ENCODE measurements around the gene CLDN5.
"Not testable (repeated sequence)": the region's sequence is repeated elsewhere in the genome, so short reads cannot be mapped to it uniquely, and the experiment has no call there.

CLDN5 gene, protein sequence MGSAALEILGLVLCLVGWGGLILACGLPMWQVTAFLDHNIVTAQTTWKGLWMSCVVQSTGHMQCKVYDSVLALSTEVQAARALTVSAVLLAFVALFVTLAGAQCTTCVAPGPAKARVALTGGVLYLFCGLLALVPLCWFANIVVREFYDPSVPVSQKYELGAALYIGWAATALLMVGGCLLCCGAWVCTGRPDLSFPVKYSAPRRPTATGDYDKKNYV

DNA sequence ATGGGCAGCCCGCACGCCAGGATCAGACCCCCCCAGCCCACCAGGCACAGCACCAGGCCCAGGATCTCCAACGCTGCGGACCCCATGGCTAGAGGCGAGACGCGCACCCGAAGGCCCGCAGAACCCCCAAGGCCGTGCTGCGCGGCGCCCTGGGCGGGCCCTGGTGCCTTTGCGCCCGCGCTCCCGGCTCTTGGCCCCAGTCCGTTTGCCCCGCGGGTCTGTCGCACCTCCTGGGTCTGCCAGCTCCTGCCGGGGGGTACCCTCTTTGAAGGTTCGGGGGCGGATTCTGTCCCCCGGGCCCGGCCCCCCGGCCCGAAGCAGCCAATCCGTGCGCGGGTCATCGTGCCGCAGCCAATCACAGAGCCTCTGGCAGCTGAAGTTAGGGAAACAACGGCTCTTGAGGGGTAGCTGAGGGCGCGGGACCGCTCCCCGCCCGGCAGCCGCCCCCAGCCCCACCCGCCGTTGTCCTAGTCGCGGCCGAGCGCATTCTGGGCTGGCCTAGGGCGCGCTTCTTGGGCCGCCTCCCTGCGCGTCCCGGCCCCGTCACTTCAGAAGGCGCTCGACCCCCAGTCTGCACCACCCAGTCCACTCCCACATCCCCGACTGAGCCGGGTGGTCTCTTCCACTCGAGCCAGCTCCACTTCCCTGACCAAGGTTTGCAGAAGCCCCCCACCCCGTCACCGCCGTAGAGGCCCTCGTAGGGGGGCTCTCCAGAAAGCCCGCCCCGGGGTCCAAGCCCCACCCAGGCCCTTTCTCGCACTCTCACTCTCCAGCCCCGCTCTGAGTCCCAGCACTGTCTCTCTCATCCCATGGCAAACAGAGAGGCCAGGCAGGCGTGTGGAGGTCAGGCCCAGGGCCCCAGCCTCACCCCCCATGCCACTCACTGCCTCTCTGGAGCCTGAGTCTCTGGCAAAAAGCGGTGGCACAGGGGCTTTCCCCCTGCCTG is at the start of gene CLDN5:
Gene CLDN5, minus strand, starts transcription at position 241 of the 946 bp plus-strand sequence. Its CDS starts 155 bp downstream, at position 86.
- DNase-seq, result peak; percentile 85

DNA sequence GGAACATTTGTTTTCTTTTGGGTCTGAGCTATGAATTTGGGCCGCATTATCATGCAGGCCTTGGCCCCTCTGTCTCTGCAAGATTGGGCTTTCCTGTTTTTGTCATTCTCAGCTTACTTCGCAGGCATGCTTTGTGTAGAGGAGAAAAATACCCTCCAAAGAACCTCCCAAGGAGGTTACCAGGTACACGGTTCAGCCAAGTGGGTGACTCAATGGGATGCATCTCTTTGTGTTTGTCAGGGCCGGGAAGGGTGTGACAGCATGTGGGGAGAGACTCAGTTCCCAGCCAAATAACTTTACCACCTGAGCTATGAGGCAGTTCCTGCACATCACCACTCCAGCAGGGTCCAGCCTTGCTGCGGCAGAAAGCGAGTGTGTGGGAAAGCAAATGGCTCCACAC is 47.8 kb upstream of the CLDN5 start:
- no peak for DNase-seq

DNA sequence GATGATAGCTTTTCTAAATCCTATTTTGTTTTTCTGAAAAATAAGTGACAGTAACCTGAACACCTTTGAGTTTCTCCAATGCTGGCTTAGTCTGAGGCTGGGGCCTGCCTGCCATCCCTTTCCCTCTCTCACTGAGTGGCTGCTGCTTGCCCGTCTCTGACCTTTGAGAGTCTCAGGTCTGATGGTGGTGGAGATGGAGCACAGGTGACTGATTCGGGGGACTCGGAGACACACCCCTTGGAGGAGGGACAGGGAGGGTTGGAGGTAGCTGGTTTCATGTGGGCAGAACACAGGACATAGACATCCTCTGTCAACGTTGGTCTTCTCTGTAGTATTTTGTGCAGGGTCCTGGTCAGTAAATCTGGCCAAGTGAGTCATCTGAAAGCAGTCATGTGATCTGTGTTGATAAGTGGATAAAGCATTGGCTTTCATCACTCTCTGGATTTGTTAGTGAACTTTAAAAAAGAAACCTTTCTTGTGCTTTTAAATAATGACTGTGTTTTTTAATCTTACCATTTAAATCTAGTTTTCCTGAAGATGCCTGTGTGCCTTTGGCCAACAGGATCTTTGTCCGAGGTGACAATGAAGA is 47.1 kb upstream of the CLDN5 start:
- no peak for DNase-seq

DNA sequence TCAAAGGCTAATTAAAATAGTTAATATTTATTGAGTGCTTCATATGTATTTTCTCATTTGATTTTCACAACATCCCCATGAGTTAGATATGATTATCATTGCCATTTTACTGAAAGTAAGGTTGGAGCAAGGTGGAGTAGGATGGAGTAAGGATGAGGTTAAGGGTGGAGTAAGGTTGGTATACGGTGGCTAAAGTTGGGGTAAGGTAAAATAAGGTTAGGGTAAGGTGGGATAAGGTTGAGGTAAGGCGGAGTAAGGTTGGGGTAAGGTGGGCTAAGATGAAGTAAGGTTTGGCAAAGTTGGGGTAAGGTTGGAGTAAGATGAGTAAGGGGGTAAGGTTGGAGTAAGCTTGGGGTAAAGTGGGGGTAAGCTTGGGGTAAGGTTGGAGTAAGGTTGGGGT is 45.8 kb upstream of the CLDN5 start:
- no peak for DNase-seq

DNA sequence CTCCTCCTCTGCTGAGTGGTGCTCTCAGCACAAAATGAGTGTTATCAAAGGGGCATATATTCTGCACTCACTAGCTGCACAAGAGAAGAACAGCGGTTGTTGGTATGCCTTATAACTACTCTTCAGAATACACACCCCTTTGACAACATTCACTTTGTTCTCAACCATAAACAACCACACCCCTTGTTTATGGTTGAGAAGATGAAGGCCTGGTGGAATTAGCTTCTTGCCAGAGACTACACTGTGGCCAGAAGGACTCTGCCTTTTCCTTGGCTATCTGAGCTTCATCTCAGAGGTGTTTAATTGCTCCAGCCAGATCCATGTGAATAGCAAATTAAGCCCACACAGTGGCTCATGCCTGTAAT is 45.0 kb upstream of the CLDN5 start:
- DNase-seq, result no peak

DNA sequence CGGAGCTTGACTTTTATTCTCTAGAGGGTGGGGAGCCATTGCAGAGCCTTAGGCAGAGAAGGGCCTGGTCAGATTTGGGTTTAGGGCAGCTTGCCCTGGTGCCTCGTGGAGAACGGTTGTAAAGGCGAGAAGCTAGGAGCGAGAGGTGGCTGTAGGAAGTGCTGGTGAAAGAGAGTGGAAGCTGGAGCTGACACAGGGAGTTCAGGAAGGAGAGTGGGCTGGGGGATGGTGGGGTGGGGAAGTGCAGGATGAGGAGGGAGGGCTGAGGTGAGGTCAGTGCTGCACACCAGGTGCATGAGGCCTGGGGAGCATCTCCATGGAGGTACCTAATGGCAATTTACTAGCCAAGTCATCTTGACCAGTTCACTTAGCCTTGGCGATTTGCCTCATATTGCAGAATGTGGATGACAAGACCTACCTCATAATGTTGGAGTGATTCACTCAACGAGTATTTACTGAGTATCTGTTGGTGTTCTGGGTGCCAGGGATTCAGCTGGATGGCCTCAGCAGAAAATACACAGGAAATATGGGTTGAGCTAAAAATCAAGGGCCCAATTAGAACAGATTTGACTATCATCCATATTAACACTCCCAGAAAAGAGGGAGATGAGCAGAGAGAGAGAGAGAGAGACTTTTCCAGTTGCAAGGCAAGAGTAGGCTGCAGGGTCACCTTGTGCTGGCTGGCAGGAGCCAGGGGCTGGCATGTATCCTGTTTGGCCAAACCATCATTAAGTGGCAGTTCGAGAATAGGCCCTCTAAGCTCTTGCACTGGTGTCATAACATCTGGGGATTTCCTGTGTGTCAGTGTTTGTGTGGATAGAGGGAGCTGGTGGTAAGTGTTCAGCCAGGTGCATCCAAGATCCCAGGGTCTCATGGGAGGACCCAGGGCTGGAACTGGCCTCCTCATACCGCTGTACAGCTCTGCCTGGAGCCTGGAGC is 44.4 kb upstream of the CLDN5 start:
- DNase-seq, result no peak

DNA sequence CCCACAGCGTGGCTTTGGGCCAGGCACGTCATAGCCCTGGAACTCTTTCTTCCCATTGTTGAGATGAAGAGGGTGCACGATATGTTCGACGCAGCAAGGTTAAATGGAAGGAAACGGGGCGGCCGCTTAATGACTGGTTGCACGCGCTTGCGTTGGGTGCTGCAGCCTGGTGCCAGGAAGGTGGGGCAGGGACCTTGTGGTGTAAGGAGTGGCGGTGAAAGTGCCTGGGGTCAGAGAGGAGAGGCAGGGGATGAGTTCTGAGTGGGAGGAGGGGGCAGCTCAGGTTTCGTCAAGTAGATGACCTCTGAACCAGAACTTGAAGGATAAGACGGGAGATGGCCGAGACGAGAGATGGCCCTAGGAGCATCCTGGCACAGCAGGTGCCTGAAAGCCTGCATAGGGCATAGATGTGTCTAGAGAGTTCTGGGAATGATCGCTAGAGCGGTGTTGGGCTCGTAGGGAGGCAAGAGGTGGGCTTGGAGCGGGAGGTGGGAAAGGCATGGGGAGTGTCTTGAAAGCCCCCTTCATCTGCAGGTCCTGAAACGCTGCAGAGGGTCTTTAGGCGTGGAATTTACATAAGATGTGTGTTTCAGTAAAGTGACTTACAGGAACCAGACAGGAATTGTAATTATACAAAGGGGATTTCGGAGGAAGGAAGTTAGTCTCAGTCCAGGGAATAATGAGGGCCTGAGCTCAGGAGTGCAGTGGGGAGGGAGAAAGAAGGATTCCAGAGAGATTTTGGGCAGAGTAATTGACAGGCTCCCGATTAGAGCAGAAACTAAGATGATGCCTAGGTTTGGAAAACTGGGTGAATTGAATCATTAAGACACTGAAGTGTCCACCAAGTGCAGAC is 43.2 kb upstream of the CLDN5 start:
- no peak for DNase-seq

DNA sequence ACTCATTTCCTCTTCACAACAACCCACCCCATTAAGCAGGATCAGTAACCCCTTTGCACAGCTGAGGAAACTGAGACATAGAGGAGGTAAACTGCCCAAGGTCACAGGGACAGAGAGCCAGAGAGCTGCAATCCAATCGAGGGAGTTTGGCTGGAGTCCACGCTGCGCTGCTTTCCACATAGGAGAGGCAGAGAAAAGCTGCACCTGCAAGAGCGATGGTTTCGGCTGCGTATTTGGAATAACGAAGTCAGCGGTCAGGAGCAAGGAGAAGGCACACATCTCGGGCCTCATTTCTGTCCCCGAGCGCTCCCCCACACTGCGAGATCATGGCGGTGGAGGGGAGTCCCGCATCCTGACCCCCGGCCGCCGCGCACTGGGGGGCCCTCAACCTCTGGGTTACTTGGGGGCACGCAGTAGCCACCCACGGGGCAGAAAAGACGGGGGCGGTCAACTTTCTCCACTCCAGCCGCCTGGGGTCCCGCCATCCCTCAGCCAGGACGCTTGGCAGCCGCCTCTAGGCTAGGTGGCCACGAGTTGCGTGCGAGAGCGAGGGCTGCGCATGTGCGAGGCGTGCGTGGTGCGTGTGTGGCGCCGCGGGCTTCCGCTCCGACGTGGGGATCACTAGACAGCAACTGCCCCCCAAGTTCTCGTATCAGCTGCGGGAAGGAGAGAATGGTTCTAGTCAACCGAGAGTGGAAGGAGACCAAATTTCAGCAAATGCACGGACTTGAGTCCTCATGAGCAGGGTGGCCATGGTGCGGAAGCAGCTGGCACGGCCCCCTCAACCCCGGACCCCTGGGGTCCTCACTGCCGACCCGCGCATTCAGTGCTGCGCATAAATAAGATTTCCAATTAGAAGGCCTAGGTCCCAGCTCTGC is 42.3 kb upstream of the CLDN5 start:
- DNase-seq, result no peak

DNA sequence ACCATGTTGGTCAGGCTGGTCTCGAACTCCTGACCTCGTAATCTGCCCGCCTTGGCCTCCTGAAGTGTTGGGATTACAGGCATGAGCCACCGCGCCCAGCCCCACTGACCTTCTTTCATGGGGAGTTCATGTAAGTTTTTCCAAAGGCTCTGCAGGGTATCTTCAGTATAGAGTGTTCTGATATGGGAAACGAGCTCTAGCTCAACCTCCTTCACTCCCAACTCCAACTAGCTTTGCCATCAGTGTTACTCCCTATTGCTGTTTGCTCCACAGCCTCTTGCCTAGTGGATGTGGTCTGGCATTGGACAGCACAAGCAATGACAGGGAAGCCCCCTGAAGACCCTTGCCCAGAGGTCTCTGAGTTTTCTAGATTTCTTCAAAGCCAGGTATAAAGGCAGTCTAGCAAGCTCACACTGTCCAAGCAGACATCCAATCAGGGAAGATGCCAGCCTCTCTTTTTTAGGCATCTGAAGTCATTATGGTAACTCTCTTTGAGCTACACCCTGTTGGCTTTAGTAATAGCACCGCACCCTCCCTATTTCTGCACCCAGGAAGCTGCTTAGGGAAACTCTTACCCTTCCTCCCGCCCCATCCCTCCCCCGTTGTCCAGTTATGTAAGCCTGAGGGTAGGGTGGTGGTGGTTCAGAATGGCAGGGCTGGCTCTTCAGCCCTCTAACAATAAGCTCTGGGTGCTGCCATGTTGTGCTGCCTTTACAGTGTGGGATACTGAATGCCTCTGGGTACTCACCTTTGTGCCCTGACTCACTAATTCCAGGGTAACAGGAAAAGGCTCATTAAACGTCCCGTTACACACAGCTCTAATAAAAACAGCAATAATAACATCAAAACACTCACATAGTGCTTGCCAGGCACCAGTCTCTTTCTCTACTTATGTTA is 41.4 kb upstream of the CLDN5 start:
- no peak for DNase-seq

DNA sequence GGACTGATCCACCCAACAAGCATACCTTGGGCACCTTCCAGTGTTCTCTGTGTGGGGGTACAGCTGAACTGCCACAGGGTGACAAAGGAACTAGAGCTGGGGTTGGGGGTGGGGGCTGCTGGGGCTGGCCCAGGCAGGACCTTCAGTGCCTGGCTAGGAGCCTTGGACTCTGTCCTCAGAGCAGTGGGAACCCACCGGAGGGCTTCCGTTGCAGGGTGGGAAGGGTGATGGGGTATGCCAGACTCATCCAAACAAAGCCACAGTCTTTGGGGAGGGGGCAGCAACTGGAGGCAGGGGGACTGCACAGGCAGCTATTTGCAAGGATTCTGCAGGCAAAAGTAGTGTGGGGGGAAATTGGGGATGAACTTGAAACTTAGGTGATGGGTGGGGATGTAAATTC is 35.7 kb upstream of the CLDN5 start:
- no peak for DNase-seq

DNA sequence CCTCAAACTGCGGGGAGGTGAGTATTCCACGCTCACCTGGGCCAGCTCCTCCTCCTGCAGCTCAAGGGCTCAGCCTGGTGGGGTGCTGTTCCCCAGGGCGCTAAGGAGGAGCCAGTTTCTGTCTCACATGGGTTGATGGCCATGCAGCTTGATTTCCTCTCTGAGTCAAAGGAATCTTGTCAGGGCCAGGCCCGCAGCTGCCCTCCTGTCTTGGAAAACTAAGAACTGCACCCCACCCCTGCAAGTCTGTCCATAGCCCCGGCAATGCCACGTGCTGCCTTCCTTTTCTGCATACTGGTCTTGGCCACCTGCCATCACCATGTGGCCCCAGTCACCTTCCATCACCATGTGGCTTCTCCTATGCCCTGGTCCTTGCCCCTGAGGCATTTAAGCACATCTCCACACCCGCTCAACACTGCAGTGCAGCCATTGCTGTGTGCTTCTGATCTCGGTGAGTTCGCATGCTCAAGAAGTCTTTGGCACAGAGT is 35.2 kb upstream of the CLDN5 start:
- DNase-seq, result no peak

DNA sequence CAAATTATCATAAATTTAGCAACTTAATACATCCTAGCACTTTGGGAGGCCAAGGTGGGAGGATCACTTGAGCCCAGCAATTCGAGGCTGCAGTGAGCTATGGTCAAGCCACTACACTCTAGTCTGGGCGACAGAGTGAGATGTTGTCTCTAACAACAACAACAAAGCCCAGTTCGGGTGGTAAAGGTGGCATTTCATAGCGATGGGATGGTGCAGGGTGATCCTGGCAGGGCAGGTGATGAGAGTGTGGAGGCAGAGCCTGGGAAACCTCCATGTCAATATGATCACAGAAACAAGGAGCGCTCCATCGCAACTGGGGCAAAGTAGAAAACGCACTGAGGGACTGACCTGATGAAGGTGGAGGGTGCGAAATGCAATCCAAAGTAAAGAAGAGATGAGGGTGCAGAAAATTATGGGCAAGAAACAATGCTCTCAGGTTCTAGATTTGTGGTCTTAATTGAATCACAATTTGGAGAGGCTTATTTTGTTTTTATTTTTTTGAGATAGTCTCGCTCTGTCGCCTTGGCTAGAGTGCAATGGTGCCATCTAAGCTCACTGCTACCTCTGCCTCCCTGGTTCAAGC is 32.8 kb upstream of the CLDN5 start:
- DNase-seq, result no peak

DNA sequence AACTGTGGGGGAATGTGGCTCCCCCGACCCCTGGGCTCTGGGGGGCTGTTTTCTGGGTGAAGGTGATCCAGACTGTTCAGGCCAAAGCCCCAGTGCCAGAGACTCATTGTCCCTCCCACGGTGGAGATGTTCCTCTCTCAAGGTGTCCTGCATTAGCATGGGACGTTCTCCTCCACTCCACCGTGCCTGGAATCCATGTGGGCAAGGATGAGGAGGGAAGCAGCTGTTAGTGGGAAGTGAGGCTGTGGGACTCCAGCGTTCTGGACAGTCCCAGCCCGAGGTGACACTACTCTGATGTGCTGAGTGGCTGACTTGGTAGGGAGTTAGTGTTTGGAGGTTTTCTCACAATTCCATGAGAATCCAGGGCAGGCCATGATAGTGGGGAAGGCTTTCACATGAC is 31.4 kb upstream of the CLDN5 start:
- DNase-seq, result no peak

DNA sequence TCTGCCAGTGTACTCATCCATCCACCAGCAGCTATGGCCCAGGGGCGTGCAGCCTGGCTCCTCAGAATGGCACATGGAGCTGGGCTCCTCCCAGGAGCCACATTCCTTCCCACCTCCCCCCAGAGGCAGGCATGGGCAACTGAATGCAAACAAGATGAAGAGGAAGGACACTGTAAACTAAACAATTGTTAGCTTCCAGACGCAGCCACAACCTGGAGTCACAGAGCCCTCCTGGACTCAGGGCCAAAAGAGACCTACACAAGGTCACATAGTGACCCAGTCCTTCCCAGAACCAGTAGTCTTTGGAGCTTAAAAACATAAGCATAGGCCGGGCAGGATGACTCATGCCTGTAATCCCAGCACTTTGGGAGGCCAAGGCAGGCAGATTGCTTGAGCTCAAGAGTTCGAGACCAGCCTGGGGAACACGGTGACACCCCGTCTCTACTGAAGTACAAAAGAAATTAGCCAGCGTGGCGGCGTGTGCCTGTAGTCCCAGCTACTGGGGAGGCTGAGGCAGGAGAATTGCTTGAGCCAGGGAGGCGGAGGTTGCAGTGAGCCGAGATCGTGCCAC is 30.7 kb upstream of the CLDN5 start:
- no peak for DNase-seq

DNA sequence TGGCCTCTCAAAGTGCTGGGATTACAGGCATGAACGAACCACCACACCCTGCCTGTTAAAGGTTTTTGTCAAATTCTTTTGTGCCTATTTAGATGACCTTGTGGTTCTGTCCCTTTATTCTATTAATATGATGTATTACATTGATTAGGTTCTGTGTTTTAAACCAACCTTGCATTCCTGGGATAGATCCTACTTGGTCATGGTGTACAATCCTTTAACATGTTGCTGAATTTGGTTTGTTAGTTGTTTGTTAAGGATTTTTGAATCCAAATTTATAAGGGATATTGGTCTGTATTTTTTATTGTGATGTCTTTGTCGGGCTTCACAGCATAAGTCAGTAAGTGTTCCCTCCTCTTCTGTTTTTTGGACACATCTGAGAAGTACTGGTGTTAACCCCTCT is 29.0 kb upstream of the CLDN5 start:
- DNase-seq, result no peak

DNA sequence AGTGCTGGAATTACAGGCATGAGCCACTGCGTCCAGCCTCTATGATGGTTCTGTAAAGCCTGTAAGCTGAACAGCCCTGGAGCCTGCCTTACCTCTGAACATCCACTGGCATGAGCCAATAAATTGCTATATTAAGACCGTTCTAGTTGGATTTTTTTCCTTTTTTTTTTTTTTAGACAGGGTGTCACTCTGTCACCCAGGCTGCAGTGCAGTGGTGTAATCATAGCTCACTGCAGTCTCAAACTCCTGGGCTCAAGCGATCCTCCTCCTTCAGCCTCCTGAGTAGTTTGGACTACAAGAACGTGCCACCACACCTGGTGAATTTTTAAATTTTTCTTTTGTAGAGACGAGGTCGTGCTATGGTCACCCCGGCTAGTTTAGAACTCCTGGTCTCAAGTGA is 26.2 kb upstream of the CLDN5 start:
- no peak for DNase-seq

DNA sequence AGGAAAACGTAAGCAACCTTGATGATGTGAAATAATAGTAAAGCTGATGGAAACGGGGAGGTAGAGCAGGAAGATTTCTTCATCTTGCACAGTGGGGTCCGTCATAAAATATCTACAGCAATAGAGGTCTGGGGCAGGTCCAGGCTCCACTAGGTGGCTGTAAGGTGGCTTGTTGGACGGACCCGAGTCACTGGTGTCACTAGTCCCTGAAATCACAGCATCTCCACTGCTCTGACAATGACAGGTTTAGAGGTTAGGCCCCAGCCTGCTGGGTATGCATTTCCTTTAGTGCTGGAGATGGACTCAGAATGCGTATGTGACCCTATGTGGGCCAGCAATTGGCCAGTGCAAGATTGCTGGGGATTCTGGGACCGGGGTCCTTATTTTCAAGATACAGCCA is 25.2 kb upstream of the CLDN5 start:
- DNase-seq, result no peak

DNA sequence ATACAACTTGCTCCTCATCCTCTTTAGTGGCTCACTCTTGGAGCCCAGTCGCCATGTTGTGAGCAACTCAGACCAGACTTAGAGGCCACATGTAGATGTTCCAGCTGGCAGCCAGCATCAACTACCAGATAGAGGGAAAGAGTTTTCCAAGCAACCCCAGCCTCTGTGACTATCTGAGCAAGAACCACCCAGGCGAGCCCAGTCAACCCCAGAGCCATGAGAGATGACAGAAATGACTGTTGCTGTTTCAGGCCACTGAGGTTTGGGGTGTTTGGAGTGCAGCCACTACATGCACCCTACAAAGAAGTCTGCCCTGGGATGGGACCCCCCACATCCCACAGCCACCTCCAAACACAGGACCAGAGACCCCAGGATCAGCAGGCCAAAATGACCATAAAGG is 24.8 kb upstream of the CLDN5 start:
- DNase-seq, result no peak

DNA sequence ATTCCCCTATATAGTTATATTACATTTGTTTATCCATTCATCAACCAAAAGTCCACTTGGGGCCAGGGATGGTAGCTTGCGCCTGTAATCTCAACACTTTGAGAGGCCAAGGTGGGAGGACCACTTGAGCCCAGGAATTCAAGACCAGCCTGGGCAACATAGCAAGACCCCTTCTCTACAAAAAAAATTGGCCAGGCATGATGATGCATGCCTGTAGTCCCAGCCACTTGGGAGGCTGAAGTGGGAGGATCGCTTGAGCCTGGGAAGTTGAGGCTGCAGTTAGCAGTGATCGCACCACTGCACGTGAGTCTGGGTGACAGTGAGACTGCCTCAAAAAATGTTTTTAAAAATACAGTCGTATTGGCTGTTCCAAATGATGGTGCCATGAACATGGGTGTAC is 24.2 kb upstream of the CLDN5 start:
- not testable (repeated sequence) for DNase-seq
